ENCODE data around the gene MAPK9.
A peak's percentile ranks its signal among the peaks of the same experiment; 100 is the strongest.

Gene MAPK9

DNA sequence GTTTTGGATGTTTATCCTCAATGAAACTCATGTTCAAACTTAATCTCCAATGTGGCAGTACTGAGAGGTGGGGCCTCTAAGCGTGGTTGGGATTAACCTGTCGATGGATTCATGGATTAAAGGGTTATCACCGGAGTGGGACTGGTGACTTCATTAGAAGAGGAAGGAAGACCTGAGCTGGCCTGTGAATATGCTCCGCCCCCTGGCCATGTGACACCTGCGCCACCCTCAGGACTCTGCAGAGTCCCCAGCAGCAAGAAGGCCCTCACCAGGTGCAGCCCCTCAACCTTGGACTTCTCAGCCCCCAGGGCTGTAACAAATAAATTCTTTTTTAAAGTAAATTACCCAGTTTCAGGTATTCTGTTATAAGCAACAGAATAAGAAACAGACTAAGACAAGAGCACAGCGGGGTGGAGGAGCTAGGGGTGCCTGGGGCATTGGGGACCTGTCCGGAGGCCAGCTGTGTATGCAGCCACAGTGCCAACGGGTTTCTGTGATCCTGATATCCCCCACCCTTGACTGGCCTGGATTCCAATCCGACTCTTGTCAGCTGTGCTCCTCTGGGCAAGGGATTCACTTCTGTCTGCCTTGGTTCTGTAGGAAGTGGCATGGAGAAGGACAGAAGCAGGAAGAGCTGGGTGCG is 3.2 kb upstream of the MAPK9 start:
- DNase-seq (ENCODE audit: low read depth) = no peak

DNA sequence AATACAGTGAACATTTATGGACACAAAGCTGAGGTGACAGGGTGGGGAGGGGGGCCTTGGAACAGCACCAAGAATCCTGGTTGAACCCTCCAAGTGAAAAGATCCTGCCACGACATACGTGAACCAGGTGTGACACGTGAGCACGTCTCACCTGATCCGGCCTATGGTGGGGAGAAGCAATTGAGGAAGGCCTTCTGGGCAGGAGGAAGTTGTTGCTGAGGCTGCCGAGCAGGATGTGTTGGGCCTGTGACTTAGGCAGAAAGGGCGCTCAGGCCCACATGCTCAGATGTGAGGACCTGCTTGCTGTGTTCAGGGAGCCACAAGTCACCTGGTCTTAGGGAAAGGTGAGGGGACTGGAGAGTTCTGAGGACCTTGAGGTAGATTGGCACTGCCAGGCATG is 2.5 kb upstream of the MAPK9 start:
- DNase-seq (ENCODE audit: low read depth) = no peak

DNA sequence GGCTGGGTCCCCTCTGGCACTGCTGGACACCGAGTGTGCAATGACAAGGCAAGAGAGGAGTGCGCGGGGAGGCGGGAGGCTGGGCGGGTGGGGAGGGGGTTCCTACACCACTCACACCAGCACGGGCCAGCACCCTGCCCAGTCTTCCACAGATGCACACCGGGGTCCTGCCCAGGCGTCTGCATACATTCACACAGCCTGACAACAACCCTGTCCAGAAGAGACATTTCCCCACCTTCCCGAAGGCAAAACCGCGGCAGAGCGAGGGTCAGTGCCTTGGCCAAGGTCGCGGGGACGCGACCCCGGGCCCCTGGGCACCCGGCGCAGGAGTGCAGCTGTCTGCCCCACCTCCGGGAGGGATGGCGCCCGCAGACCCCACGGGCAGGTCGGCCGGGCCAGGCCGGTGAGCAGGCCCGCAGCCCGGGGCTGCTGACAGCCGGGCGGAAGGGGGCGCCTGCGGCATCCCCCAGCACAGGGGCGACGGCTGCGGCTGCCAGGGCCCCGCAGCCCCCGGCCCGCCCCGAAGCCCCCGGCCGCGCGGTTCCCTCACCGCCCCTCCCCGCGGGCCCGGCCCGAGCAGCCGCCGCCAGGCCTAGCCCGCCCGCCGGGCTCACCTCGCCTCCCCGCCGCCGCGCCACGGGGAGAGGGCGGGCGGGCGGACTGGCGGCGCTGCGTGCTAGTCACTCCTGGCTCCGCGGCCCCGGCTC is 496 bp downstream of the MAPK9 start:
- no peak for DNase-seq (ENCODE audit: low read depth)

DNA sequence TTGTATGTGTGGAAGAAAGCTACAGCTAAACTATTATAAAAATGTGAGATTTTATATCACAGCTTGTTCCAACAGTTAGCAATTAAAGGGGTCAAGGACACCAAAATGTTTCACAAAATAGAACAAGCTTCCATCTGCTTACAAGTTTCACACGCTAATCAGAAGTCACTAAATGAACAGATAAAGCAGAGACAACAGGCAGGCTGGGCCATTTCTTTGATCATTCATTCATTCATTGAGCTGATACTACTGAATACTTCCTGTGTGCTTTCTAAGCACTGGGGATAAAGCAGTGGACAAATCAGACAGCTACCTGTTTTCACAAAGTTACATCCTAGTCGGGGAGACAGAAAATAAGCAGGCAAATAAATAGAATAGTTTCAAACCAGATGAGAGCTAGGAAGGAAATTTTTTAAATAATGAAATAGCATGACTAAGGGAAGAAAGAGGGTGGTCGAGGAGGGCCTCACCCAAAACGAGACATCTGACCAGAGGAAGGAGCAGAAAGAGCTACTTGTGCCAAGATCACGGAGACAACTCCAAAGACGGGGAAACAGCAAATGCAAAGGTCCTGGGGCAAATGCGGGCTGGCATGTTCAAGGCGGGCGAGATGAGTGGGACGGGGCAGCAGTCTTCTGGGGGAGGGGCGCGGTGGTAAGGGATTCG is 1.2 kb downstream of the MAPK9 start:
- no peak for DNase-seq (ENCODE audit: low read depth)

DNA sequence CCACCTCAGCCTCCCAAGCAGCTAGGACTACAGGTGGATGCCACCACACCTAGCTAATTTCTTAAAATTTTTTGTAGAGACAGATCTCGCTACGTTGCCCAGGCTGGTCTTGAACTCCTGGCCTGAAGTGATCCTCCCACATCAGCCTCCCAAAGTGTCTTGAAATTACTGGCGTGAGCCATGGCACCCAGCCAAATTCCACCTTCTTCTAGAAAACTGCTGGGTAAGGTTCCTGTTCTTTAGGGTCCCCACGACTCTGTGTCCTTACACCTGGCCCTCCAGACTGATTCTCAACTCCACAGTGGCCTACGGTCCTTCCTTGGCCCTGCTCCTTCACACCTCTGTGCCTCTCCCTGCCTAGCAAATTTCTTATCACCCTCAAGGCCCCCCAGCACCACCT is 1.9 kb downstream of the MAPK9 start:
- no peak for DNase-seq (ENCODE audit: low read depth)

DNA sequence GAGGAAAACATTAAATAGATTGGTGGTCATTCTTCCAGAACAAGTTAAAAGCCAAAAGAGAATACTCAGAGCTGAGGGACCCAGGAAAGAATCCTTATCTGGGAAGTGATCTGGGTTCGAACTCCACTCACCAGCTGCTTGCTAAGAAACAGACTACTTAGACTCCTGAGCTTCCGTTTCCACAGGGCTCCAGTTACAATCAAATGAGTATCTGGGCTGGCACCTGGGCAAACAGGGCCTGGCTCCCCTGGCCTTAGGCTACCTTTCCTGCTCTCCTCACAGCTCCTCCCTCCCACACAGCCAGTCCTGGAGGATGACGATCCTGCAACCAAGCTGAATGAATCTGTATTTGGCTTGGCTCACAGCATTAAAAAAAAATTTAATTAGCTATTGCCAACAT is 2.5 kb downstream of the MAPK9 start:
- no peak for DNase-seq (ENCODE audit: low read depth)

DNA sequence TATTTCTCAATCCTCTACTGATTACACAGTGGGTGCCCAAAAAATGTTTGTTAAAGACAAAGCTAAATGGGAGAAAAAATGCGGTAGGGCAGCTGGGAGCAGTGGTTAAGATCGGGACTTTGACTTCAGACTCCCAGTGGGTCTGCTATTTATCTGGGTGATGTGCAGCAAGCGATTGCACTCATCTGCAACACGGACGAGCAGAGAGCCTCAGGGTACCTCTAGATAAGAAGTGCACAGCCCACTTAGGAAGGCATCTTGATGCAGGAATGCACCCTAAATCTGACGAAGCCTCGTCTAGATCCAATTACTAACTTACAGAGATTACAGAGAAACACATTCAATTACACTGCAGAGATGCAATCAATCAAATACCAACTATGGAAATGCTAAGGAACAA is 4.0 kb downstream of the MAPK9 start:
- peak; percentile 23 for DNase-seq (ENCODE audit: low read depth)

DNA sequence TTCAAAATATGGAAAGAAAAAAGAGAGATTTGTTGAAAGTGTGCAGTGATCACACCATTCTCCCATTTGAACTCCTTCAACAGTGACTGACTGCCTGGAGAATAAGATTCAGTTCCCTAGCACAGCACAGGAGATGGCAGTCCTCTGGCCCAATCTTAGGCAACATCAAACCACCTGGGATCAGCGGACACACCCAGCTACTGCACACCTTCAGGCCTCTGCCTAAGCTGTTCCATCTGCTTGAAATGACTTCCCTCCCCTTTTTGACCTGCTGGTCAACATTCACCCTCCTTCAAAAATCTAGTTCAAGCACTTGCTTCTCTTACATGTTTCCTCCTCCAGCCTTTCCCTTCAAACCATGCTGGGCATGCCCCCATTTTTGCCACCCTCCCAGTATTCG is 4.5 kb downstream of the MAPK9 start:
- DNase-seq (ENCODE audit: low read depth) = no peak

DNA sequence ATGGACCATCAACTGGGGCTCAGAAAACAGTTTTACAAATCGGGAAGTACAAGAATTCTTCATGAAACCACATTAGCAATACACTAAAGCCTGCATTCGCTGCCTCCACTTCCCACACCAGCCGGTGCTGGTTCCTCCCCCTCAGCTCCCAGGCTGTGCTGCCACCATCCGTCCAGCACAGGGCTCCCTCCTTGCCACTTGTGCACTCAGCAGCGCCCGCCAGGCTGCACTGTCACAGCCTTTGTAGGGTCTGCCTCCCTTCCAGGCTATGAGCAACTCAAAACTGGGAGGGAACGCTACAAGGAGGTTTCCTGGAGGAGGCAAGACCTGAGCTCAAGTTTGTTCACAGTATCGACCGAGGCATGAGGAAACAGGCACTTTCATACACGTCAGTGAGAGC is 7.7 kb downstream of the MAPK9 start:
- no peak for DNase-seq (ENCODE audit: low read depth)

DNA sequence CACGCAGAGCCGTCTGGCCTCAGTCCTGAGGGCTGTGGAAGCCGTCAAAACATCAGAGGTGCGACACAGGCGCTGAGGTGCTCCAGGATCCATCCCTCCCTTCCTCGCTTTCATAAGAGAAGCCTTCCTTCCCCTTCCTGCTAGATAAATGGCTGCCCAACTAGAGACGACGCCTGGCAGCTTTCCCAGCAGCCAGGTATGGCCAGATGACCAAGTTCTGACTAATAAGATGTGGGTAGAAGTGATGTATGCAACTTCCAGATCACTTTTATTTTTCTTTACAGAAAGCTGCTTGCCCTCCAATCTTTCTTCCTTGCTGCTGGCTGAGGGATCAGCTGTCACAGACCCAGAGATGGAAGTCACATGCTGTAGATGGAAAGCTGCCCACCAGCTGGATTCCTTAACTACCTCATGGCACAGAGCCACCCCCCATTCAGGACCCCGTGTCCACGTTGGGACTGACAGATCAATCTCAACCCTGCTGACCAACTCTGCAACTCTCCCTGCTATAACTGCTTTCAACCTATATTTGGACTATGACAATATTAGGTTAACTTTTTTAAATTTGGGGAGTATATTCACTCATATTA is 8.8 kb downstream of the MAPK9 start:
- DNase-seq (ENCODE audit: low read depth) = peak; percentile 28

DNA sequence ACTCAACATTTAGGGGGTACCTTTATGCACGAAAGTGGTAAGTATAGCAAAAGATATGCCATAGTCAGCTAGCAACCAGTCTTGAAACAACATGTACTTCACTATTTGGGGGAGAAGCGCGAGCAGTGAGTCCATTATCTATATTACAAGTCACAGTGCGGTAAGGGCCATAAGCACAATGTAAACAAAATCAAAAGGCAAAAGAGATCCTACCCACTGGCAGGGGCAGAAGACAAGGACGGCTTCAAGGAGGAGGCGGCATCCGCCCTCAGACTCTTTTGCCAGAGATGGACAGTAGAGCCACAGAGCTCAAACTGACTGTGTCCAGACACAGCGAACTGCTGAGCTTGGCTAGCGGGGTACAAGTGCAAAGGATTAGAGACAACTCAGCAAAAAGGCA is 9.6 kb downstream of the MAPK9 start:
- DNase-seq (ENCODE audit: low read depth) = no peak

DNA sequence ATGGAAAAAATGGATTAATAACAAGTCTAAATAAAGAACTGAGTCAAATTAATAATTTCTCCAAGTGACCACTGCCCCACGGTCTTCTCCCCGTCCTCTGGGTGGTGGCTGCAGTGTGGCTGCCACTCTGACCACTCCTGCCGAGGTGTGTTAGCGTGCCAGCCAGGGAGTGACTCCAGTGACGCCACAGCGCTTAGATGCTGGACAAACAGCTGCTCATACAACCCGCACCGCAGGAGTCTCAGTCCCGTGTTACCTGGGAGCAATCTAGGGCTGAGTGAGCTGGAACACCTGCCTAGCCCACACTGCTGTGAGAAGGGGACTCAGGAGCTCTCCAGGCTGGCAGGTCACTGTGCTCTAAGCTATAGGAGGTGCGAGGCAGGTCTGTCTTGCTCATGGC is 10.2 kb downstream of the MAPK9 start:
- DNase-seq (ENCODE audit: low read depth) = no peak

DNA sequence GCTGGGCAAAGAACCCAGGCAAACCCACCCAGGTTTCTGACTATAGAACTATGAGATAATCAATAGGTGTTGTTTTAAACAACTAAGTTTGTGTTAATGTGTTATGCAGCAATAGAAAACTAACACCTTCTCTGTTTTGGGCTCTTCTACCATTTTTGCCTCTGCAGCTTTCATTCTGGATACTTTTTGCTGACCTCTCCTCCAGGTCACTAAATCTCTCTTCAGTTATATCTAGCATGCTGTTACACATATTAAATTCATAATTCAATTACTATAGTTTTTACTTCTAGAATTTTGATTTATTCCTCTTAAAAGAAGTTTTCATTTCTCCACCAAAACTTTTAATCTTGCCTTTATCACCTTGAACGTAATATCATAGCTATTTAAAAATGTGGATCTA is 17.2 kb downstream of the MAPK9 start:
- DNase-seq (ENCODE audit: low read depth) = no peak

DNA sequence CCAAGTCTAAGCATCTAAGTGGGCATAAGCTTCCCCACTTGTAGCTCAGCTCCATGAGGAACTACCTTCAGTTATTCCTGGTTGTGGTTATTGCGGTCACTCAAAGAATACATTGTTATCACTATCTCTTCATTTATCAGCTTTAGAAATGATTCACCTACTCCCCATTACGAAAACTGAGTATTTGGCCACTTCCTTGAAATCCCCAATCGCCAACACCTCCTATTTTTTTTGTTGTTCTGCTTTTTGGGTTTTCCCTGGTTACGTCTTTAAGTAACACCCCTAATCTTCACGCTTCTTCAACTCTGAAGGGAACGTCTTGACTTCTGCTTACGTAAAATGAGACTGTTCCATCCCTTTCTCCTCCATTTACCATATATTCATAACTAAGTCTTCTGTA is 20.7 kb downstream of the MAPK9 start:
- no peak for DNase-seq (ENCODE audit: low read depth)

DNA sequence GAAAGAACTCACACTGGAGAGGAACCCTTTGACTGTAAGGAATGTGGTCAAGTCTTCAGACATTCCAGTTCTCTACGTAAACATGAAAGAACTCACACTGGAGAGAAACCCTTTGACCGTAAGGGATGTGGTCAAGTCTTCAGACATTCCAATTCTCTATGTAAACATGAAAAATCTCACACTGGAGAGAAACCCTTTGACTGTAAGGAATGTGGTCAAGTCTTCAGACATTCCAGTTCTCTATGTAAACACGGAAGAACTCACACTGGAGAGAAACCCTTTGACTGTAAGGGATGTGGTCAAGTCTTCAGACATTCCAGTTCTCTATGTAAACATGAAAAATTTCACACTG is 32.6 kb downstream of the MAPK9 start:
- no peak for DNase-seq (ENCODE audit: low read depth)

DNA sequence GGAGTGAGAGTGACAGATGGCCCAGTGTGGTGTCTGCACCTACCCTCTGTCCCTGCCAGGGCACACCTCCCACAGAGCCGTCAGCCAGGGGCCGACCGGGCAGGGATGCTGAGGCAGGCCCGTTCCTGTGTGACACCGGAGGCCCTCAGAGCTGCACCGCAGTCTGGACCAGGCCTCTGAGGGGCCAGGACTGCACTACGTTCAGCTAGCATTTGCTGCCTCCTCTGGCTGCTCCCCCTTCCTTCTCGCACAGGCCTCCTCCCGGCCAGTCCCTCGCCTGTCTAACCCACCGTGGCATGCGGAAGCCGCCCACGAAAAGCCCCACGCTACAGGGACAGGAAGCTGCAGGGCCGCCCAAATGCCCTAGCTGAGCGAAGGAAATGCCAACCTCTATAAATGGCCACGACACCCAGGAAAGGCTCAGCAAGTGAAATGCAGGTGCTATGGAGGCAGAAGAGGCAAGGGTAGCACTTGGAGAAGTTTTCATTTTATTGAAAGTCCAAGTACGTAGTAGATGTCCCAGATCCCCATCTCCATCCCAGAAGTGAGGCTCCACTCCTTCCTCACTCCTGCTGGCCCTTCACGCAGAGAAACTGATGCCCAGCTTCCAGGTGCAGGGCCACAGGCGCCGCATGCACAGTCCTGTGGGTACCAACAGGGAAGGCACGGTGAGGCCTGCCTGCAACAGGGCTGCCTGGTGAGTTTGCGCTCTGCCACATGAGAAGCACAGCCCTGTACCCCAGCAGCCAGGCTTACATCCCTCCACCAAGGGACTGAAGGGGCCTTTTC is 38.7 kb downstream of the MAPK9 start:
- no peak for DNase-seq (ENCODE audit: low read depth)

DNA sequence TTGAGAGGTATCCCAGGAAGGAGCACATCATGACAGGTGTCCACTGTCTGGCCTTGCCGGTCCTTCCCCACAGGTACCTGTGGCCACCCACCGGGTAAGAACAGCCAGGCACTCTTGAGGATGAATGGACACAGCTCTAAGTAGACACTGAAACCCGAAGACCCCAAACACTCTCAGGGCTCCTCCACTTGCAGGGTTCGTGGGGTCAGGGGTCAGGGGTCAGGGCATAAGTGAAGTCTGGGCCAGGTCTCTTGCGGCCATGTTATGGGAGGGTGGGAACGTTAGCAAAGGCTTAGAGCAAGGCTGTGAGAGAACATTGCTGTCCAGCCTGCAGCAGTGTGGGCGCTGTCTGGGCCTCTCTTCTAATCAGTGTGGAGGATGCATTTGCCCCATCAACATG is 40.0 kb downstream of the MAPK9 start:
- DNase-seq (ENCODE audit: low read depth) = no peak

DNA sequence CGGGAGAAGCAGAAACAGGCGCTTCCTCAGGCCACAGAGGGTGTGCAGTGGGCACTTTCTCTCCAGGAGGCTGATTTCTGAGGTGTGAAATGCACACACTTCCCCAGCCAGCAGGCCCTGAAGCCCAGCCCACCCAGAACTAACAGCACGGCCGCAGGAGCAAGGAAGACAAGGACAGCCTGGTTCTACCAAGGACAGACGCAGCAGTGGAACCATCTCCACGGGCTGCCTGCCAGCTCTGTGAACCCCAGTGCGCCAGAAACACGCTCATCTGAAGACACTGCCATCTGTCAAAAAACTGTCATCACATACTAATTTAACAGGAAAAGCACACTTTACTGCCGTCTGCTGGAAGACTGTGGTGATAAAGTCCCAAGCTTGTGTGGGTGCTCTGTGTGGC is 40.7 kb downstream of the MAPK9 start:
- no peak for DNase-seq (ENCODE audit: low read depth)

DNA sequence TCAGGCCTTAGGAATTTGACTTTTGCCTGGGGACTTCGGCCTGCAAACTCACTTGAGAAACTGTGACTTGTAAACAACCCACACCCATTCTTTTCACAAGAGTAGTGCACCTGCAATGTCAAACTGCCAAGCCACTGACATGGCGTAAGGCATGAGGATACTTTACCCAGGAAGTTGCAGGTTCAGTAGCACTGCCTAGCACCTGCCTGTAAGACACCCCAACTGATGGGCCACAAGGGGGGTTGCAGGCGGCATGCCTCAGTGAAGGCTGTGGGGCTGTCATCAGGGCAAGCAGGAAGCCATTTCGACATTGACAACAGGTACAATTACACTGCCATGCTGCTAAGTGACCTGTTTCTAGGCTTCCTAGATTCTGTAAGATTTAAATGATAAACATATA is 41.6 kb downstream of the MAPK9 start:
- DNase-seq (ENCODE audit: low read depth) = no peak

DNA sequence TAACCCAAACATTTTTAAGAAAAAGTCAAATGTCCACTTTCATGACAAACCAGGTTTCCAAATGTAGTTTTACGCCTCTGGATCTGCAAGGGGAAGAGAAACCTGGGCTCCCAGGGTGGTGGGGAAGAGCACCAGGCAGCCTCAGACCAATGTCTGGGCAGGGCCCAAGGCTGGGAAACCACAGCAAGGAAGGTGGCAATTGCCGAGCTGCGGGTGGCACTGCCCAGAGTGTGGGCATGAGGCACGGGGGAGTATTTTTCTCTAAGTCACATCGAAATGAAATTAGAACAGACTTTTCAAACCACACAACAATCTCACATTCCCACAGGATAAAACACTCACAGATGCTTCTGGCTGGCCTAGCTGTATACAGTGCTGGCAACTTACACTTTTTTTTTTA is 50.3 kb downstream of the MAPK9 start:
- DNase-seq (ENCODE audit: low read depth) = no peak

DNA sequence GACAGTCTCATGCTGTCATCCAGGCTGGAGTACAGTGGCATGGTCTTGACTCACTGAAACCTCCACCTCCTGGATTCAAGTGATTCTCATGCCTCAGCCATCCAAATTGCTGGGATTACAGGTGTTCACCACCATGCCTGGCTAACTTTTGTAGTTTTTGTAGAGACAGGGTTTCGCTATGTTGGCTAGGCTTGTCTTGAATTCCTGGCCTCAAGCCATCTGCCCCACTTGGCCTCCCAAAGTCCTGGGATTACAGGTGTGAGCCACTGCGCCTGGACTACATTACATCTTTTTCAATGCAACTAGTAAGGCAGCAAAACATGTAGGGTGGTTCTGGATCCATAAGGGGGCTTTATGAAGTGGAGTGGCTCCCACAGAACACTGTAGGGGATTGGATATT is 53.3 kb downstream of the MAPK9 start:
- DNase-seq (ENCODE audit: low read depth) = no peak

DNA sequence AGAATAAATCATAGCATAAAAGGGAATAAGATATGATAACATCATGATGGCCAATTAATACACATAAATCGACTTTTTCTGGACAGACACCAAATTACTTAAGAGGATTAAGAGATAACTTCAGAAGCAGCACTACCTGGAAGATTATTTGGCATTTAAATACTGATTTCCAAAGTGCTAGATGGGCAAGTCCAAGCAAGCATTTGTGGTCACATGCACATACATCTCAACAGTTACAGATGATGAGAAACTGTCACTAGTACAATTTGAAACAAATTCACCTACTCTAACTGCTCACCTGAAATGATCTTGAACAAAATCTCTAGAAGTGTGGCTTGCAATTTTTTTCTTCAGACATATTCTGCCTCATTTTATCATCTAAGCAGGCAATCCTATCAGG is 56.0 kb downstream of the MAPK9 start:
- DNase-seq (ENCODE audit: low read depth) = no peak

DNA sequence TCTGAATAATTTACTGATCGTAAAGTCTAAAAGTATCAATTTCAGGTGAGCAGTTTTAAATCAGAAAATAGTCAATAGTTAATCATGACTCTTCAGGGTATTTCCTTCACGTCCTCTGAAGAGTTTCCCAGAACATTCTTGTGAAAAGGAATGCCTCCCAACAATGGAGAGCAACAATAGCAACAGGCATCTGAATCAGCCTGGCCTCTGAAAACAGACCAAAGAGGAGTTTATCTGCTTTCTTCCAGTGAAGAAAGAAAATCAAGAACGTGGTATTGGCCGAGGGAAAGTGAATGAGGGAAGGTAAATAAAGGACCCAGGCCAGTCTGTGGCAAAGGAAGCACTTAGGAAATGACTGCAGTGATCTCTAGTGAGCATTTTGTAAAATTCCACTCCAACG is 56.8 kb downstream of the MAPK9 start:
- DNase-seq (ENCODE audit: low read depth) = no peak

All from amniotic epithelial cell (primary cell).